ENCODE results near the gene MEIOSIN.

Gene MEIOSIN

GRCh38 chr19:45742969-45743368 lies 9.7 kb downstream of the MEIOSIN start:
- Histone ChIP-seq H3K9me3 (replicated peaks in 1 of 2; ENCODE audit: control insufficient read depth in 2 of 2, insufficient read depth in 1 of 2, low read depth in 1 of 2, low read length in 2 of 2) (no peaks in the 10 kb centered on the region), H3K18ac (ENCODE audit: low read length) (no peak overlapping the region), H2BK5ac (ENCODE audit: low read length) (no peak overlapping the region), H2AK5ac (ENCODE audit: low read depth, low read length) (no peak overlapping the region), H3K14ac (ENCODE audit: low read length) (no peak overlapping the region), H4K91ac (ENCODE audit: low read depth, low read length, poor library complexity) (no peak overlapping the region), H4K8ac (ENCODE audit: low read depth, low read length) (no peak overlapping the region), H3K4me3 (ENCODE audit: low read length in 2 of 2) (no peak overlapping the region), H3K27ac (replicated peaks; ENCODE audit: low read length) (no peak overlapping the region), H3K36me3 (replicated peaks in 1 of 2; ENCODE audit: control insufficient read depth in 2 of 2, insufficient read depth in 2 of 2, low read length in 2 of 2) (no peaks in the 10 kb centered on the region), H3K27me3 (ENCODE audit: control insufficient read depth in 3 of 3, insufficient read depth in 3 of 3, low read depth in 1 of 3, low read length in 3 of 3) (peaks cover 0 to 25% (median 0%) of the 10 kb centered on the region in 3 experiments), H2AFZ (ENCODE audit: low read length) (no peak overlapping the region), H3K23ac (ENCODE audit: low read depth, low read length, poor library complexity) (no peak overlapping the region), H2BK120ac (ENCODE audit: low read depth, low read length) (no peak overlapping the region), H3K4me2 (ENCODE audit: insufficient read depth, low read length, poor library complexity, severe bottlenecking) (no peak overlapping the region), H2BK12ac (ENCODE audit: low read length) (no peak overlapping the region), H3K9ac (ENCODE audit: low read depth, low read length, poor library complexity) (no peak overlapping the region), H3K79me1 (ENCODE audit: low read depth, low read length) (no peaks in the 10 kb centered on the region), H2BK15ac (ENCODE audit: low read length) (no peak overlapping the region), H3K4ac (ENCODE audit: low read length) (no peak overlapping the region), H3K4me1 (ENCODE audit: control insufficient read depth in 2 of 2, insufficient read depth in 1 of 2, low read depth in 1 of 2, low read length in 2 of 2) (peaks cover 0 to 2% of the 10 kb centered on the region in 2 donors)
- DNase-seq (ENCODE audit: low spot score), result no peak
- no CpG with 5 or more reads among the region's 4 CpGs for WGBS, 2 donors (ENCODE audit: extremely low coverage in 2 of 2, insufficient read length in 2 of 2, insufficient replicate concordance in 1 of 2)

GRCh38 chr19:45745606-45746005 lies 12.4 kb downstream of the MEIOSIN start:
- Histone ChIP-seq H3K4me3 (ENCODE audit: low read length in 2 of 2) (no peak overlapping the region), H2AK5ac (ENCODE audit: low read depth, low read length) (no peak overlapping the region), H2BK12ac (ENCODE audit: low read length) (no peak overlapping the region), H2BK120ac (ENCODE audit: low read depth, low read length) (no peak overlapping the region), H3K23ac (ENCODE audit: low read depth, low read length, poor library complexity) (no peak overlapping the region), H4K8ac (ENCODE audit: low read depth, low read length) (no peak overlapping the region), H4K91ac (ENCODE audit: low read depth, low read length, poor library complexity) (no peak overlapping the region), H2AFZ (ENCODE audit: low read length) (no peak overlapping the region), H3K9ac (ENCODE audit: low read depth, low read length, poor library complexity) (no peak overlapping the region), H3K14ac (ENCODE audit: low read length) (no peak overlapping the region), H3K4me2 (ENCODE audit: insufficient read depth, low read length, poor library complexity, severe bottlenecking) (no peak overlapping the region), H3K4me1 (ENCODE audit: control insufficient read depth in 2 of 2, insufficient read depth in 1 of 2, low read depth in 1 of 2, low read length in 2 of 2) (peaks cover 0 to 2% of the 10 kb centered on the region in 2 donors), H3K18ac (ENCODE audit: low read length) (no peak overlapping the region), H2BK5ac (ENCODE audit: low read length) (no peak overlapping the region), H3K27ac (replicated peaks; ENCODE audit: low read length) (no peak overlapping the region), H3K27me3 (ENCODE audit: control insufficient read depth in 3 of 3, insufficient read depth in 3 of 3, low read depth in 1 of 3, low read length in 3 of 3) (peaks cover 0 to 25% (median 0%) of the 10 kb centered on the region in 3 experiments), H3K4ac (ENCODE audit: low read length) (no peak overlapping the region), H3K36me3 (replicated peaks in 1 of 2; ENCODE audit: control insufficient read depth in 2 of 2, insufficient read depth in 2 of 2, low read length in 2 of 2) (no peaks in the 10 kb centered on the region), H3K79me1 (ENCODE audit: low read depth, low read length) (no peaks in the 10 kb centered on the region), H2BK15ac (ENCODE audit: low read length) (no peak overlapping the region), H3K9me3 (replicated peaks in 1 of 2; ENCODE audit: control insufficient read depth in 2 of 2, insufficient read depth in 1 of 2, low read depth in 1 of 2, low read length in 2 of 2) (no peaks in the 10 kb centered on the region)
- no CpG with 5 or more reads among the region's 6 CpGs for whole genome bisulfite sequencing, 2 donors (ENCODE audit: extremely low coverage in 2 of 2, insufficient read length in 2 of 2, insufficient replicate concordance in 1 of 2)
- no peak for DNase-seq (ENCODE audit: low spot score)

- WGBS, 2 donors (ENCODE audit: extremely low coverage in 2 of 2, insufficient read length in 2 of 2, insufficient replicate concordance in 1 of 2), result no CpG with 5 or more reads among the region's 5 CpGs
- no peak overlapping the region for H2AFZ ChIP-seq (ENCODE audit: low read length)
- no peak for DNase-seq (ENCODE audit: low spot score)
- no peak overlapping the region for H3K23ac ChIP-seq (ENCODE audit: low read depth, low read length, poor library complexity)
- no peaks in the 10 kb centered on the region for H3K79me1 ChIP-seq (ENCODE audit: low read depth, low read length)
- no peak overlapping the region for H3K14ac ChIP-seq (ENCODE audit: low read length)
- H3K4me2 ChIP-seq (ENCODE audit: insufficient read depth, low read length, poor library complexity, severe bottlenecking), result no peak overlapping the region
- no peak overlapping the region for H3K9ac ChIP-seq (ENCODE audit: low read depth, low read length, poor library complexity)
- no peaks in the 10 kb centered on the region for H3K36me3 ChIP-seq (replicated peaks in 1 of 2; ENCODE audit: control insufficient read depth in 2 of 2, insufficient read depth in 2 of 2, low read length in 2 of 2)
- H4K91ac ChIP-seq (ENCODE audit: low read depth, low read length, poor library complexity), result no peak overlapping the region
- peaks cover 0 to 2% of the 10 kb centered on the region in 2 donors for H3K4me1 ChIP-seq (ENCODE audit: control insufficient read depth in 2 of 2, insufficient read depth in 1 of 2, low read depth in 1 of 2, low read length in 2 of 2)
- no peak overlapping the region for H3K4me3 ChIP-seq (ENCODE audit: low read length in 2 of 2)
- H3K27ac ChIP-seq (replicated peaks; ENCODE audit: low read length), result no peak overlapping the region
- H2BK12ac ChIP-seq (ENCODE audit: low read length), result no peak overlapping the region
- no peak overlapping the region for H4K8ac ChIP-seq (ENCODE audit: low read depth, low read length)
- no peak overlapping the region for H2AK5ac ChIP-seq (ENCODE audit: low read depth, low read length)
- no peak overlapping the region for H2BK15ac ChIP-seq (ENCODE audit: low read length)
- H3K27me3 ChIP-seq (ENCODE audit: control insufficient read depth in 3 of 3, insufficient read depth in 3 of 3, low read depth in 1 of 3, low read length in 3 of 3), result peaks cover 0 to 25% (median 0%) of the 10 kb centered on the region in 3 experiments
- H2BK5ac ChIP-seq (ENCODE audit: low read length), result no peak overlapping the region
- no peaks in the 10 kb centered on the region for H3K9me3 ChIP-seq (replicated peaks in 1 of 2; ENCODE audit: control insufficient read depth in 2 of 2, insufficient read depth in 1 of 2, low read depth in 1 of 2, low read length in 2 of 2)
- no peak overlapping the region for H3K4ac ChIP-seq (ENCODE audit: low read length)
- no peak overlapping the region for H3K18ac ChIP-seq (ENCODE audit: low read length)
- no peak overlapping the region for H2BK120ac ChIP-seq (ENCODE audit: low read depth, low read length)
Observed at GRCh38 chr19:45746866-45747265, 13.6 kb downstream of the MEIOSIN start.

GRCh38 chr19:45747513-45747912 lies 14.3 kb downstream of the MEIOSIN start:
- Histone ChIP-seq H2BK15ac (ENCODE audit: low read length) (no peak overlapping the region), H3K4me3 (ENCODE audit: low read length in 2 of 2) (no peak overlapping the region), H2BK120ac (ENCODE audit: low read depth, low read length) (no peak overlapping the region), H3K23ac (ENCODE audit: low read depth, low read length, poor library complexity) (no peak overlapping the region), H3K18ac (ENCODE audit: low read length) (no peak overlapping the region), H3K9ac (ENCODE audit: low read depth, low read length, poor library complexity) (no peak overlapping the region), H4K91ac (ENCODE audit: low read depth, low read length, poor library complexity) (no peak overlapping the region), H3K27me3 (ENCODE audit: control insufficient read depth in 3 of 3, insufficient read depth in 3 of 3, low read depth in 1 of 3, low read length in 3 of 3) (peaks cover 0 to 25% (median 0%) of the 10 kb centered on the region in 3 experiments), H3K27ac (replicated peaks; ENCODE audit: low read length) (no peak overlapping the region), H2BK5ac (ENCODE audit: low read length) (no peak overlapping the region), H3K9me3 (replicated peaks in 1 of 2; ENCODE audit: control insufficient read depth in 2 of 2, insufficient read depth in 1 of 2, low read depth in 1 of 2, low read length in 2 of 2) (no peaks in the 10 kb centered on the region), H3K36me3 (replicated peaks in 1 of 2; ENCODE audit: control insufficient read depth in 2 of 2, insufficient read depth in 2 of 2, low read length in 2 of 2) (no peaks in the 10 kb centered on the region), H3K14ac (ENCODE audit: low read length) (no peak overlapping the region), H2AFZ (ENCODE audit: low read length) (no peak overlapping the region), H2AK5ac (ENCODE audit: low read depth, low read length) (no peak overlapping the region), H4K8ac (ENCODE audit: low read depth, low read length) (no peak overlapping the region), H3K79me1 (ENCODE audit: low read depth, low read length) (no peaks in the 10 kb centered on the region), H2BK12ac (ENCODE audit: low read length) (no peak overlapping the region), H3K4me1 (ENCODE audit: control insufficient read depth in 2 of 2, insufficient read depth in 1 of 2, low read depth in 1 of 2, low read length in 2 of 2) (peaks cover 0 to 2% of the 10 kb centered on the region in 2 donors), H3K4ac (ENCODE audit: low read length) (no peak overlapping the region), H3K4me2 (ENCODE audit: insufficient read depth, low read length, poor library complexity, severe bottlenecking) (no peak overlapping the region)
- no peak for DNase-seq (ENCODE audit: low spot score)
- no CpG with 5 or more reads among the region's 5 CpGs for whole genome bisulfite sequencing, 2 donors (ENCODE audit: extremely low coverage in 2 of 2, insufficient read length in 2 of 2, insufficient replicate concordance in 1 of 2)
